Mesenchymal stem cell (in vitro differentiated cells and primary cell): ENCODE data around the gene THAP8.

Experiments used
- DNase-seq: peaks from one replicate; pipeline ENCODE4 v3.0.0-alpha.2; 2013
- H2AFZ ChIP-seq: one replicate; pipeline ENCODE4 v1.6.1; 2013; ENCODE audit warnings: low read depth, mild to moderate bottlenecking, control low read depth, inconsistent platforms, low read length, moderate library complexity
- H2AK5ac ChIP-seq: 2 replicates; pipeline ENCODE4 v1.6.1; 2013; ENCODE audit warnings: low read length, moderate library complexity, mild to moderate bottlenecking, inconsistent platforms; ENCODE audit not compliant: severe bottlenecking
- H2BK120ac ChIP-seq: one replicate; pipeline ENCODE4 v1.6.1; 2013; ENCODE audit warnings: low read depth, mild to moderate bottlenecking, inconsistent platforms, low read length, moderate library complexity
- H2BK12ac ChIP-seq, 2 experiments: one replicate each; pipeline ENCODE4 v1.6.1; 2013; ENCODE audit warnings: inconsistent platforms in 2 of 2, low read length in 2 of 2, mild to moderate bottlenecking in 2 of 2, moderate library complexity in 2 of 2, control low read depth in 1 of 2
- H2BK15ac ChIP-seq: one replicate; pipeline ENCODE4 v1.6.1; 2013; ENCODE audit warnings: mild to moderate bottlenecking, low read depth, inconsistent platforms; ENCODE audit not compliant: poor library complexity, severe bottlenecking
- H2BK5ac ChIP-seq: 2 replicates; pipeline ENCODE4 v1.6.1; 2013; ENCODE audit warnings: low read depth, mild to moderate bottlenecking, low read length, control low read depth, inconsistent platforms; ENCODE audit not compliant: poor library complexity, severe bottlenecking
- H3K14ac ChIP-seq, 2 experiments: one replicate each; pipeline ENCODE4 v1.6.1; 2013; ENCODE audit warnings: inconsistent platforms in 2 of 2, low read length in 2 of 2, control low read depth in 1 of 2, mild to moderate bottlenecking in 1 of 2, moderate library complexity in 1 of 2
- H3K18ac ChIP-seq, 2 experiments: one replicate each; pipeline ENCODE4 v1.6.1; 2013; ENCODE audit warnings: inconsistent platforms in 2 of 2, low read length in 2 of 2, control low read depth in 1 of 2, low read depth in 1 of 2, mild to moderate bottlenecking in 1 of 2
- H3K23ac ChIP-seq, 2 experiments: one replicate each; pipeline ENCODE4 v1.6.1; 2013; ENCODE audit warnings: inconsistent platforms in 2 of 2, low read length in 2 of 2, mild to moderate bottlenecking in 2 of 2, moderate library complexity in 2 of 2, control low read depth in 1 of 2
- H3K27ac ChIP-seq: 2 replicates; pipeline ENCODE4 v1.5.1; 2013; ENCODE audit warnings: mild to moderate bottlenecking, moderate library complexity, low read length, control low read depth, inconsistent platforms; ENCODE audit not compliant: poor library complexity, severe bottlenecking
- H3K27me3 ChIP-seq, 2 experiments: 2 replicates each; pipeline versions ENCODE4 v1.6.1 to v1.7.0; 2013; ENCODE audit warnings: low read length in 2 of 2, mild to moderate bottlenecking in 2 of 2, moderate library complexity in 2 of 2, control low read depth in 1 of 2, inconsistent platforms in 1 of 2; ENCODE audit not compliant: control insufficient read depth in 1 of 2, insufficient read depth in 1 of 2
- H3K36me3 ChIP-seq, 2 experiments: 2 replicates each; pipeline versions ENCODE4 v1.6.1 to v1.7.0; 2013; ENCODE audit warnings: low read length in 2 of 2, control low read depth in 1 of 2, inconsistent platforms in 1 of 2, low read depth in 1 of 2, mild to moderate bottlenecking in 1 of 2; ENCODE audit not compliant: insufficient read depth in 2 of 2, control insufficient read depth in 1 of 2
- H3K4ac ChIP-seq, 2 experiments: one replicate each; pipeline ENCODE4 v1.6.1; 2013; ENCODE audit warnings: inconsistent platforms in 2 of 2, low read length in 2 of 2, mild to moderate bottlenecking in 2 of 2, moderate library complexity in 2 of 2, control low read depth in 1 of 2, low read depth in 1 of 2
- H3K4me1 ChIP-seq: 2 replicates; pipeline ENCODE4 v1.6.1; 2013; ENCODE audit warnings: low read depth, low read length, control low read depth; ENCODE audit not compliant: control insufficient read depth, insufficient read depth
- H3K4me2 ChIP-seq: 2 replicates; pipeline ENCODE4 v1.6.1; 2013; ENCODE audit warnings: low read length, mild to moderate bottlenecking, inconsistent platforms; ENCODE audit not compliant: poor library complexity, severe bottlenecking
- H3K4me3 ChIP-seq, 2 experiments: 2 replicates each; pipeline versions ENCODE4 v1.5.1 to v1.7.0; 2013; ENCODE audit warnings: low read length in 2 of 2, mild to moderate bottlenecking in 2 of 2, control low read depth in 1 of 2, low read depth in 1 of 2; ENCODE audit not compliant: insufficient read depth in 1 of 2
- H3K79me1 ChIP-seq: replicated peaks from 2 replicates; pipeline ENCODE4 v1.6.1; 2013; ENCODE audit warnings: mild to moderate bottlenecking, control low read depth, low read length, inconsistent platforms; ENCODE audit not compliant: poor library complexity, severe bottlenecking
- H3K9ac ChIP-seq: 2 replicates; pipeline ENCODE4 v1.7.0; 2013; ENCODE audit warnings: mild to moderate bottlenecking, low read length, moderate library complexity
- H3K9me3 ChIP-seq: 2 replicates; pipeline ENCODE4 v1.7.0; 2013; ENCODE audit warnings: mild to moderate bottlenecking, low read length; ENCODE audit not compliant: control insufficient read depth
- H4K8ac ChIP-seq: one replicate; pipeline ENCODE4 v1.6.1; 2013; ENCODE audit warnings: inconsistent platforms, mild to moderate bottlenecking, low read length, moderate library complexity
- H4K91ac ChIP-seq: one replicate; pipeline ENCODE4 v1.6.1; 2013; ENCODE audit warnings: mild to moderate bottlenecking, low read length, inconsistent platforms
- WGBS: methylation state at CpG from one replicate; pipeline ENCODE4 v1.1.7; 2013; ENCODE audit warnings: mixed read lengths; 5-methylcytosine and 5-hydroxymethylcytosine counted together

Gene THAP8

DNA sequence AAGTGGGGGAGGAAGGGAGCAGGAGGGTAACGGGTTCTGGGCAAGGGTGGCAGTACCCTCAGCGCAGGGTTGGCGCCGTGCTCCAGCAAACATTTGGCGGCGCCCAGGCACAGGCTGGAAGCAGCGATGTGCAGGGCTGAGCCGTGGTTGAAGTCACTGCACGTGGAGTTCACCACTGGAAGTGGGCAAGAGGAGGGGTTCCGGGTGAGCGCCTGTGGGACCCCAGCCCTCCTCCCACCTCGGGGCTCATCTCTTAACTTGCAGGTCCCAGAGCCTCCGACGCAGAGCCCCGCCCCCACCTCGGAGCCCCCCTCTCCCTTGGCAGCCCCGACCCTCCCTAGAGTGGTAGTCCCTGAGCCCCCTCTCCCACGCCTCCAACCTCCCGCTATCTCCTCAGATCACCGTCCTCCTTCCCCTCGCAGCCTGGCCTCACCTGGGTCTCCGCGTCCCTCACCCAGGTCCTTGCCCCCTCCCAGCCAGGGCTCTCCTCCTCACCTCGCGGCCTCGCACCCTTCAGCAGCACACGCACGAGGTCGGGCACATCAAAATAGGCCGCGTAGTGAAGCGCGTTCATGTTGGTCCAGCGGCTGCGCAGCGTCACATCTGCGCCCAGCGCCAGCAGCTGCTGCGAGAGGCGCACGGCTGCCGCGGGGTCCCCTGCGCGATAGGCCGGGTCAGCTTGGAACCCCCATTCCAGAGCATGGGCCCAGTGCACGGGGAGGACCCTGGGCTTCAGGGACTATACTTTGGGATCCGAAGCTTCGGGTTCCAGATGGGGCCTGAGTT lies 27.8 kb downstream of the THAP8 start:
- 94% methylated on average over 49 of the region's 49 CpGs for WGBS
- no peaks in the 10 kb centered on the region for H3K9me3 ChIP-seq
- peaks cover under 1% of the 10 kb centered on the region for H3K4me1 ChIP-seq
- no peak overlapping the region for H3K9ac ChIP-seq
- no peak overlapping the region for H3K18ac ChIP-seq
- H3K79me1 ChIP-seq, result peaks cover 13% of the 10 kb centered on the region
- no peak overlapping the region for H3K4me2 ChIP-seq
- no peak for DNase-seq
- no peak overlapping the region for H3K23ac ChIP-seq
- H3K14ac ChIP-seq, result no peak overlapping the region
- no peak overlapping the region for H2AFZ ChIP-seq
- H2AK5ac ChIP-seq, result no peak overlapping the region
- H3K4ac ChIP-seq, result no peak overlapping the region
- H2BK120ac ChIP-seq, result no peak overlapping the region
- H2BK15ac ChIP-seq, result peak overlapping the region; percentile 12
- H3K4me3 ChIP-seq, result no peak overlapping the region
- no peak overlapping the region for H4K8ac ChIP-seq
- H3K27ac ChIP-seq, result no peak overlapping the region
- H3K36me3 ChIP-seq, result peaks cover 66 to 71% of the 10 kb centered on the region in 2 experiments
- no peaks in the 10 kb centered on the region for H3K27me3 ChIP-seq
- no peak overlapping the region for H2BK5ac ChIP-seq
- H2BK12ac ChIP-seq, result no peak overlapping the region
- H4K91ac ChIP-seq, result no peak overlapping the region

DNA sequence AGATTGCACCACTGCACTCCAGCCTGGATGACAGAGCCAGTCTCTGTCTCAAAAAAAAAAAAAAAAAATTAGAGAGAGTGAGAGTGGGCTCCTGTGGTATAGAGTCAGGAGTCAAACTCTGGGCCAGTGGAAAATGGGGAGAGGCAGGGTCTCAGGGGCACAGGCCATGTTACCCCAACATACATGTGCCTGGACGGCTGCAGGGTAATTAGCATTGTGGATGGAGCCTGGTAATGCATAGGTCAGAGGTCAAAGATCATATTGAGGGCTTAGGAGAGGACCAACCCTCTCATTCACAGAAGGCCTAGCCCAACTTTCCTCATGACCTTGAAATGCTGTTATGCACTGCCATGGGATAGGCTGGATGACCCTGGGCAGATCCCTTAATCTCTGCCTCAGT lies 28.5 kb downstream of the THAP8 start:
- Histone ChIP-seq H3K9ac (no peak overlapping the region), H4K8ac (no peak overlapping the region), H2AFZ (no peak overlapping the region), H2BK15ac (no peak overlapping the region), H2BK12ac (no peak overlapping the region), H2AK5ac (no peak overlapping the region), H3K36me3 (peaks cover 73 to 76% of the 10 kb centered on the region in 2 experiments), H3K23ac (no peak overlapping the region), H3K4me1 (no peaks in the 10 kb centered on the region), H3K9me3 (no peaks in the 10 kb centered on the region), H3K4me2 (no peak overlapping the region), H2BK5ac (no peak overlapping the region), H3K79me1 (peaks cover 11% of the 10 kb centered on the region), H3K27me3 (no peaks in the 10 kb centered on the region), H4K91ac (no peak overlapping the region), H3K27ac (no peak overlapping the region), H2BK120ac (no peak overlapping the region), H3K14ac (no peak overlapping the region), H3K4ac (no peak overlapping the region), H3K4me3 (no peak overlapping the region), H3K18ac (no peak overlapping the region)
- DNase-seq, result no peak
- WGBS, result 57% methylated on average over 1 of the region's 1 CpG

DNA sequence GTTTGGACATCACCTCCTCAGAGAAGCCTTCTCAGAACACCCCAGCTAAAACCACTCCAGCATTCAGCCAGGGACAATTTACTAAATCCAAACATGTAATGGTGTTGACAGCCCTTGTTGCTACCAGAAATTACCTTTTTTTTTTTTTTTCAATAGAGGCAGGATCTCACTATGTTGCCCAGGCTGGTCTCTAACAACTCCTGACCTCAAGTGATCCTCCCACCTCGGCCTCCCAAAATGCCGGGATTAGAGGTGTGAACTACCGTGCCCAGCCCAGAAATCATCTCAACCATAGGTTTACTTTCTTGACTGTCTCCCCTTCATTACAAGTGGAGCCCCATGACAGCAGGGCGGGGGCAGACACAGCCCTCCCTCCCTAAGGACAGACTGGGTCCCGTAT lies 30.7 kb downstream of the THAP8 start:
- H3K4me1 ChIP-seq, result no peaks in the 10 kb centered on the region
- no peak overlapping the region for H2AFZ ChIP-seq
- H4K8ac ChIP-seq, result no peak overlapping the region
- no peak overlapping the region for H4K91ac ChIP-seq
- H3K14ac ChIP-seq, result no peak overlapping the region
- H2BK120ac ChIP-seq, result no peak overlapping the region
- no peak overlapping the region for H2BK15ac ChIP-seq
- no peak overlapping the region for H3K23ac ChIP-seq
- no peak overlapping the region for H2BK12ac ChIP-seq
- H3K27me3 ChIP-seq, result no peaks in the 10 kb centered on the region
- H3K27ac ChIP-seq, result no peak overlapping the region
- no peak overlapping the region for H2BK5ac ChIP-seq
- H3K79me1 ChIP-seq, result peaks cover 8% of the 10 kb centered on the region
- H2AK5ac ChIP-seq, result no peak overlapping the region
- H3K18ac ChIP-seq, result no peak overlapping the region
- no peak overlapping the region for H3K4me2 ChIP-seq
- DNase-seq, result no peak
- H3K9me3 ChIP-seq, result no peaks in the 10 kb centered on the region
- peaks cover 79 to 80% of the 10 kb centered on the region in 2 experiments for H3K36me3 ChIP-seq
- H3K4ac ChIP-seq, result no peak overlapping the region
- 96% methylated on average over 5 of the region's 5 CpGs for WGBS
- no peak overlapping the region for H3K9ac ChIP-seq
- no peak overlapping the region for H3K4me3 ChIP-seq

DNA sequence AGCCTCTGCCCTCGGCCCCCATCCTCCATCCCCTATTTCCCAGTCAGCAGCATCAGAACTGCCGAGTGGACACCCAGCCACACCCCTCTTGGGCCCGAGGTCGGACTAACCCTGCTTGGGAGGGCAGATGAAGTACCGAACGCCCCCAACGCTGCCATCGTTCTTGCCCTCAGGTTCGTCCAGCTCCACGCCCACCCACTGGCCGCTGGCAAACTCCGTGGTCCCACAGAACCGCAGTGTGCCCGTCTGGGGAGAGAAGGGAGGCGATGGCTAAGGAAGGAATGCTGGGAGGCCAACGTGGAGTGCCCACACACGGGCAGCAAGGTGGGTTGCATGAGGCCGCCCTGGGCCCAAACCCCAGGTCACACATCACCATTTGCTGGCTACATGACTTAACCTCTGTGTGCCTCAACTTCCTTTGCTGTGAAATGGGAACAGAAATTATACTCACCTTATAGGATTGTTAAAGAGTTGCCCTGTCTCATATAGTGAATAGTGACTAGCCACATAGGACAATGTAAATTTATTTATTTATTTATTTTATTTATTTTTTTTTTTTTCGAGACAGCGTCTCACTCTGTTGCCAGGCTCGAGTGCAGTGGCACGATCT lies 34.9 kb downstream of the THAP8 start:
- H4K8ac ChIP-seq, result no peak overlapping the region

More for the DNA sequence above, 34.9 kb downstream of the THAP8 start:
- 98% methylated on average over 19 of the region's 22 CpGs for WGBS
- peaks cover 3% of the 10 kb centered on the region for H3K79me1 ChIP-seq
- peaks cover 5% of the 10 kb centered on the region for H3K4me1 ChIP-seq
- no peak overlapping the region for H3K4me2 ChIP-seq
- no peak overlapping the region for H2BK5ac ChIP-seq
- no peak overlapping the region for H2AK5ac ChIP-seq
- no peak overlapping the region for H2AFZ ChIP-seq
- H3K14ac ChIP-seq, result no peak overlapping the region
- no peak overlapping the region for H2BK120ac ChIP-seq
- H3K27me3 ChIP-seq, result no peaks in the 10 kb centered on the region
- H3K9ac ChIP-seq, result no peak overlapping the region
- H3K9me3 ChIP-seq, result no peaks in the 10 kb centered on the region
- H4K91ac ChIP-seq, result no peak overlapping the region
- no peak for DNase-seq
- H3K36me3 ChIP-seq, result peaks cover 64 to 75% of the 10 kb centered on the region in 2 experiments
- H3K23ac ChIP-seq, result no peak overlapping the region
- no peak overlapping the region for H2BK15ac ChIP-seq
- no peak overlapping the region for H3K4ac ChIP-seq
- H3K4me3 ChIP-seq, result peak overlapping the region in 1 of 2 experiments; percentile 26
- no peak overlapping the region for H2BK12ac ChIP-seq
- H3K27ac ChIP-seq, result no peak overlapping the region
- no peak overlapping the region for H3K18ac ChIP-seq
